ENCODE data around the gene PHF2.

The PHF2 gene

DNA sequence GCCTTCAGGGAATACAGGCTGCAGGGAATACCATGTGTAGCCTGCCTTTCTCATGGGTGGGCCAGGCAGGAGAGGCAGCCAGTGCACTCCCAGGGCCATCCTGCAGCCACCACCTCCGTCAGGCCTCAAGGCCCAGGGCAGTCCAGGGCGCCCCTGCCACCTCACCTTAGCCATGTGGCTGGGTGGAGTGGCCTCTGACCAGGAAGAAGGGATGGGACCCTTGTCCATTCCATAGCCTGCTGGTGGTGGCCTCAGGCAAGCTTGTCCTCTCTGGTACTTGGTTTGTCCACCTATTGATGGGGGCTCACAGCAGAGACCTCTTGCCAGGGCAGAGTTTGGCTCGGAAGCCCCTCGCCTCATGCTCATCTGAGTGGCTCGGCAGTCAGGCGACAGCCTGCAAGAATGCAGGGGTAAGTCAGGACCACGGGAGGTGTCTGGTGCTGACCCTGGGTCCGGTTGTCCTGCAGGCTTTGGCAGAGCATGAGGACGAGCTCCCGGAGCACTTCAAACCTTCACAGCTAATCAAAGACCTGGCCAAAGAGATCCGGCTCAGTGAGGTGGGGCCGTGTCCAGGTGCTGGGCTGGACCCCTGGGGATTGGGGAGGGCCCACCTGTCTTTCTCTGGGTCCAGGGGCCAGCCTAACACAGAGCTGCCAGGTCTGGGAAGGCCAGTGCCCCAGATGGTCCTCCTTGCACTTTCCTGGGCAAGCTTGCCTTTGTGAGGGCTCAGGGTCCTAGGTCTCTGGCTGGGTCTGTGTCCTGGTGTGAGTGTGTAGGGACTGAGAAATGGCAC is 82.9 kb downstream of the PHF2 start:
- no peaks in the 10 kb centered on the region for H3K4me1 ChIP-seq (ENCODE audit: low read depth, poor library complexity, severe bottlenecking)
- no peak overlapping the region for H3K4me2 ChIP-seq
- no peaks in the 10 kb centered on the region for H4K20me1 ChIP-seq (ENCODE audit: insufficient read depth)
- no peaks in the 10 kb centered on the region for H3K36me3 ChIP-seq (ENCODE audit: insufficient read depth)
- H3K27me3 ChIP-seq (ENCODE audit: insufficient read depth, low read depth) = no peaks in the 10 kb centered on the region
- no peak overlapping the region for H3K9ac ChIP-seq
- H3K79me2 ChIP-seq (ENCODE audit: insufficient read depth, low read depth) = no peaks in the 10 kb centered on the region
- no peak overlapping the region for H3K27ac ChIP-seq
- no peak overlapping the region for H3K4me3 ChIP-seq (IDR thresholded peaks at IDR 0.05; ENCODE audit: insufficient read depth, low read depth, low read length)
- TF ChIP-seq, protein P1, sequence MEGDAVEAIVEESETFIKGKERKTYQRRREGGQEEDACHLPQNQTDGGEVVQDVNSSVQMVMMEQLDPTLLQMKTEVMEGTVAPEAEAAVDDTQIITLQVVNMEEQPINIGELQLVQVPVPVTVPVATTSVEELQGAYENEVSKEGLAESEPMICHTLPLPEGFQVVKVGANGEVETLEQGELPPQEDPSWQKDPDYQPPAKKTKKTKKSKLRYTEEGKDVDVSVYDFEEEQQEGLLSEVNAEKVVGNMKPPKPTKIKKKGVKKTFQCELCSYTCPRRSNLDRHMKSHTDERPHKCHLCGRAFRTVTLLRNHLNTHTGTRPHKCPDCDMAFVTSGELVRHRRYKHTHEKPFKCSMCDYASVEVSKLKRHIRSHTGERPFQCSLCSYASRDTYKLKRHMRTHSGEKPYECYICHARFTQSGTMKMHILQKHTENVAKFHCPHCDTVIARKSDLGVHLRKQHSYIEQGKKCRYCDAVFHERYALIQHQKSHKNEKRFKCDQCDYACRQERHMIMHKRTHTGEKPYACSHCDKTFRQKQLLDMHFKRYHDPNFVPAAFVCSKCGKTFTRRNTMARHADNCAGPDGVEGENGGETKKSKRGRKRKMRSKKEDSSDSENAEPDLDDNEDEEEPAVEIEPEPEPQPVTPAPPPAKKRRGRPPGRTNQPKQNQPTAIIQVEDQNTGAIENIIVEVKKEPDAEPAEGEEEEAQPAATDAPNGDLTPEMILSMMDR (conservative IDR thresholded peaks at IDR 0.05; ENCODE audit: low read depth, low read length) = no peak
- no peak overlapping the region for H2AFZ ChIP-seq (ENCODE audit: low read depth)

DNA sequence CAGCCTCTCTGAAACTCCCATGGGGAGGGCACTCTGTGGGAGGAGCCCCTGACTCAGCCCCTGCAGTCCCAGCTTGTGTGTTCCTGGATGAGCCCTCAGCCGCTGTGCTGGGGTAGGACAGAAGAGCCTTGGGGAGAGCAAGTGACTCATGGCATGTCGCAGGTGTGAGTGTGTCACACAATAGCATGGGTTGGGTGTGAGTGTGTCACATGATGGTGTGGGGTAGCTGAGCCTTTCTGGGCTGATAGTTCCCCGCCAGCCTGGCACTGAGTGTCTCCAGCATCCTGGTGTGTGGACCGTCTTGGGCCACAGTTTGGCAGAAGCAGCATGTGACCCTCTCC is 83.4 kb downstream of the PHF2 start:
- H2AFZ ChIP-seq (ENCODE audit: low read depth) = no peak overlapping the region
- no peak overlapping the region for H3K4me3 ChIP-seq (IDR thresholded peaks at IDR 0.05; ENCODE audit: insufficient read depth, low read depth, low read length)
- no peak overlapping the region for H3K4me2 ChIP-seq
- H3K27me3 ChIP-seq (ENCODE audit: insufficient read depth, low read depth) = no peaks in the 10 kb centered on the region
- no peak overlapping the region for H3K9ac ChIP-seq
- H3K79me2 ChIP-seq (ENCODE audit: insufficient read depth, low read depth) = no peaks in the 10 kb centered on the region
- TF ChIP-seq, protein P1 (conservative IDR thresholded peaks at IDR 0.05; ENCODE audit: low read depth, low read length) = no peak
- H3K27ac ChIP-seq = no peak overlapping the region
- H4K20me1 ChIP-seq (ENCODE audit: insufficient read depth) = no peaks in the 10 kb centered on the region
- H3K4me1 ChIP-seq (ENCODE audit: low read depth, poor library complexity, severe bottlenecking) = no peaks in the 10 kb centered on the region
- H3K36me3 ChIP-seq (ENCODE audit: insufficient read depth) = no peaks in the 10 kb centered on the region

DNA sequence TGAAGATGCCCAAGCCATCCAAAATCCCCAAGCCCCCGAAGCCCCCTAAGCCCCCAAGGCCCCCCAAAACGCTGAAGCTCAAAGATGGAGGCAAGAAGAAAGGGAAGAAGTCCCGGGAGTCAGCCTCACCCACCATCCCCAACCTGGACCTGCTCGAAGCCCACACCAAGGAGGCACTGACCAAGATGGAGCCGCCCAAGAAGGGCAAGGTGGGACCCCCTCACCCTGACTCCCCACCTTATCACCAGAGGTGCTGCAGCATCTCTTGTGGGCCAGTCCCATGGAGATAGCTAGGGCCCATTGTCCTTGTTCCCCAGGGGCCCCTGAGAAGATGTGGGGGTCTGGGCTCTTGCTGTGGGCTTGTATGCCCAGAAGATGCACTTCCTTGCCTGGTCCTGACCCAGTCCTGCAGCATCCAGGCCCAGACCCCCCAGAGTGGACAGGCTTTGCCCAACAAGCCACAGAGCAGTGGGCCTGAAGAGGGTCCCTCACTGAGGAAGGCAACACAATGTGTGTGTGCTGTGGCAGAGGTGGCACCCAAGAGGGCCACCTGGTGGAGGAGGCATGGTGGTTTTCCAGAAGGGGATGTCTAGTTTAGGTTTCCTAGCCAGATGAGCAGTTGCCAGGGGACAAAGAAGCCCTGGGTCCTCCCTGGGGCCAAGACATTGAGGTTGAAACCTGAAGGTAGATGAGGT is 84.1 kb downstream of the PHF2 start:
- no peaks in the 10 kb centered on the region for H3K4me1 ChIP-seq (ENCODE audit: low read depth, poor library complexity, severe bottlenecking)
- H3K27ac ChIP-seq = no peak overlapping the region
- TF ChIP-seq, protein P1 (conservative IDR thresholded peaks at IDR 0.05; ENCODE audit: low read depth, low read length) = 0 out of 2 replicates have a peak, but pooled peaks have one; percentile 17

DNA sequence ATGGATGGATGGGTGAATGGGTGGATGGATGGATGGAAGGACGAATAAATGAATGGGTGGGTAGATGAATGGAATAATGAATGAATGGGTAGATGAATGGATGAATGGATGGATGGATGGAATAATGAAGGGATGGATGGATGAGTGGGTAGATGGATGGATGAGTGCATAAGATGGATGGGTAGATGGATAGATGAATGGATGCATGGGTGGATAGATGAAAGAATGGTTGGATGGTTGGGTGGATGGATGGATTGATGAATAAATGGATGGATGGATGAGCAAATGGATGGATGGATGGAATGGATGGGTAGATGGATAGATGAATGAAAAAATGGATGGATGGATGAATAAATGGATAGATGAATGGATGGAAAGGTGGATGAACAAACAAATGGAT is 85.2 kb downstream of the PHF2 start:
- Histone ChIP-seq H3K27ac (no peak overlapping the region), H3K4me3 (IDR thresholded peaks at IDR 0.05; ENCODE audit: insufficient read depth, low read depth, low read length) (no peak overlapping the region), H2AFZ (ENCODE audit: low read depth) (no peak overlapping the region), H3K79me2 (ENCODE audit: insufficient read depth, low read depth) (no peaks in the 10 kb centered on the region), H3K4me1 (ENCODE audit: low read depth, poor library complexity, severe bottlenecking) (no peaks in the 10 kb centered on the region), H3K36me3 (ENCODE audit: insufficient read depth) (no peaks in the 10 kb centered on the region), H4K20me1 (ENCODE audit: insufficient read depth) (no peaks in the 10 kb centered on the region), H3K9ac (no peak overlapping the region), H3K4me2 (no peak overlapping the region), H3K27me3 (ENCODE audit: insufficient read depth, low read depth) (no peaks in the 10 kb centered on the region)
- TF ChIP-seq, protein P1 (conservative IDR thresholded peaks at IDR 0.05; ENCODE audit: low read depth, low read length) = no peak

More for the DNA sequence above, 84.1 kb downstream of the PHF2 start:
- Histone ChIP-seq H3K4me2 (no peak overlapping the region), H3K4me3 (IDR thresholded peaks at IDR 0.05; ENCODE audit: insufficient read depth, low read depth, low read length) (no peak overlapping the region), H3K9ac (no peak overlapping the region), H3K27me3 (ENCODE audit: insufficient read depth, low read depth) (no peaks in the 10 kb centered on the region), H3K79me2 (ENCODE audit: insufficient read depth, low read depth) (no peaks in the 10 kb centered on the region), H3K36me3 (ENCODE audit: insufficient read depth) (no peaks in the 10 kb centered on the region), H2AFZ (ENCODE audit: low read depth) (no peak overlapping the region), H4K20me1 (ENCODE audit: insufficient read depth) (no peaks in the 10 kb centered on the region)
